Choroid plexus epithelial cell (primary cell): Measurements from ENCODE around the gene SPTAN1.
"Not testable (repeated sequence)": the region's sequence is repeated elsewhere in the genome, so short reads cannot be mapped to it uniquely, and the experiment has no call there.

Experiments used
- DNase-seq: peaks from one replicate; pipeline ENCODE4 v3.0.0-alpha.2; 2010; ENCODE audit warnings: low read depth
- H3K4me3 ChIP-seq: 2 replicates; pipeline ENCODE4 v1.5.1; 2011; ENCODE audit warnings: low read depth, mild to moderate bottlenecking, control low read depth, low read length, moderate library complexity
- CTCF ChIP-seq: conservative IDR thresholded peaks from 2 replicates; pipeline ENCODE4 v1.5.1; 2011; ENCODE audit warnings: low read depth, mild to moderate bottlenecking, control low read depth, inconsistent platforms, low read length, moderate library complexity

The SPTAN1 gene

GRCh38 chr9:128565578-128565977, 13.2 kb downstream of the SPTAN1 start:
- no peak for DNase-seq
- no peak for TF ChIP-seq CTCF
- no peak overlapping the region for H3K4me3 ChIP-seq

GRCh38 chr9:128568470-128569078, 16.2 kb downstream of the SPTAN1 start:
- H3K4me3 ChIP-seq, result no peak overlapping the region
- TF ChIP-seq CTCF, result no peak
- peak; percentile 27 for DNase-seq

GRCh38 chr9:128575469-128575868, 23.1 kb downstream of the SPTAN1 start:
- TF ChIP-seq CTCF, result no peak
- DNase-seq, result peak; percentile 40
- no peak overlapping the region for H3K4me3 ChIP-seq

GRCh38 chr9:128575916-128576315, 23.5 kb downstream of the SPTAN1 start:
- no peak for DNase-seq
- no peak for TF ChIP-seq CTCF
- no peak overlapping the region for H3K4me3 ChIP-seq

GRCh38 chr9:128577206-128577605, 24.8 kb downstream of the SPTAN1 start:
- no peak for TF ChIP-seq CTCF
- DNase-seq, result no peak

GRCh38 chr9:128579194-128579593, 26.8 kb downstream of the SPTAN1 start:
- no peak for TF ChIP-seq CTCF
- H3K4me3 ChIP-seq, result no peak overlapping the region
- no peak for DNase-seq

More at GRCh38 chr9:128577206-128577605, 24.8 kb downstream of the SPTAN1 start:
- no peak overlapping the region for H3K4me3 ChIP-seq

- no peak for TF ChIP-seq CTCF
- no peak overlapping the region for H3K4me3 ChIP-seq
- no peak for DNase-seq
Observed at GRCh38 chr9:128580731-128581130, 28.3 kb downstream of the SPTAN1 start.

- not testable (repeated sequence) for H3K4me3 ChIP-seq, DNase-seq
Observed at GRCh38 chr9:128585155-128585554, 32.8 kb downstream of the SPTAN1 start.

GRCh38 chr9:128586934-128587333, 34.5 kb downstream of the SPTAN1 start:
- peak; percentile 48 for DNase-seq

More at GRCh38 chr9:128586934-128587333, 34.5 kb downstream of the SPTAN1 start:
- not testable (repeated sequence) for H3K4me3 ChIP-seq
